Aorta (tissue), 5 donors: ENCODE measurements around the gene MTX1. TPM values are rescaled to one million over a fixed set of nuclear protein-coding genes. Genes with fewer than 3 reads are reported as not detected.
"Not testable (repeated sequence)": the region's sequence is repeated elsewhere in the genome, so short reads cannot be mapped to it uniquely, and the experiment has no call there.

Experiments
- ATAC-seq: fragments of 200-7000 bp; cut with Tn5 transposase; one replicate; pipeline ENCODE4 v1.9.1; 2022; ENCODE audit warnings: moderate library complexity; ENCODE audit not compliant: low FRiP score
- DNase-seq, 2 donors: peaks; one replicate each; pipeline ENCODE4 v3.0.0-alpha.2; 2020
- H3K27ac ChIP-seq, 2 donors: one replicate each; pipeline ENCODE4 v1.5.1; 2013; ENCODE audit warnings: low read length in 2 of 2, mild to moderate bottlenecking in 2 of 2, moderate library complexity in 2 of 2, control low read depth in 1 of 2, inconsistent platforms in 1 of 2, low read depth in 1 of 2
- H3K27me3 ChIP-seq, 2 donors: one replicate each; pipeline ENCODE4 v1.6.1; 2013; ENCODE audit warnings: control low read depth in 1 of 2, low read length in 1 of 2, mild to moderate bottlenecking in 1 of 2, moderate library complexity in 1 of 2; ENCODE audit not compliant: insufficient read depth in 2 of 2, control insufficient read depth in 1 of 2
- H3K36me3 ChIP-seq, 2 donors: one replicate each; pipeline ENCODE4 v1.6.1; 2013; ENCODE audit warnings: control low read depth in 1 of 2, low read length in 1 of 2, mild to moderate bottlenecking in 1 of 2; ENCODE audit not compliant: insufficient read depth in 2 of 2, control insufficient read depth in 1 of 2
- H3K4me1 ChIP-seq, 2 donors: one replicate each; pipeline ENCODE4 v1.6.1; 2013; ENCODE audit warnings: low read length in 2 of 2, control low read depth in 1 of 2, mild to moderate bottlenecking in 1 of 2, moderate library complexity in 1 of 2; ENCODE audit not compliant: insufficient read depth in 2 of 2, control insufficient read depth in 1 of 2
- H3K4me3 ChIP-seq, 2 donors: one replicate each; pipeline ENCODE4 v1.5.1; 2013; ENCODE audit warnings: low read length in 2 of 2, control low read depth in 1 of 2, mild to moderate bottlenecking in 1 of 2
- H3K9me3 ChIP-seq: one replicate; pipeline ENCODE4 v1.6.1; 2013; ENCODE audit warnings: mild to moderate bottlenecking, low read length; ENCODE audit not compliant: control insufficient read depth
- WGBS, 2 donors: extraction: QIAGEN DNeasy Blood & Tissue Kit; methylation state at CpG; one replicate each; pipeline ENCODE4 v1.1.7; 2013; 5-methylcytosine and 5-hydroxymethylcytosine counted together
- intact Hi-C, 2 donors: fragments of 100-400 bp; cut with DNase I; formaldehyde crosslinking; loops; one replicate each; pipeline versions ENCODE4 v1.14.2 to v1.15.0; 2022
- polyA plus RNA-seq, 2 donors: library from polyadenylated mRNA; stranded (reverse); fragments of 200-250 nt; gene quantifications; one replicate each; pipeline ENCODE4 v1.2.3, GENCODE V29; 2013
- total RNA-seq, 2 donors: library from RNA; stranded (reverse); fragmentation: NEBNext Ultra II Directional; extraction: Animal tissue kit (Norgen Biotek cat#: 25700); gene quantifications; one replicate each; pipeline ENCODE4 v1.2.1, GENCODE V29; 2021
- donor health status: healthy with polysubstance abuse.
- donor health status: Bipolar disorder and iron deficiency.
- donor health status: DM: no; HTN: no; CAD: no.
- donor health status: DM: no; HTN: no; CAD: no.
- donor health status: DM: yes; HTN: yes; CAD: no.

MTX1 gene
- total and polyA plus RNA-seq, 4 donors: 20.3 to 52.9 (median 23.8) TPM

GRCh38 chr1:155192346-155193274 lies 15.9 kb upstream of the MTX1 start:
- ATAC-seq (peak; percentile 1), DNase-seq (no peak)
- WGBS, 2 donors: 53 to 57% methylated on average over 13 to 20 of the region's 20 CpGs
- no peak overlapping the region for H3K4me3 ChIP-seq
- no peaks in the 10 kb centered on the region for H3K27me3 ChIP-seq
- no peaks in the 10 kb centered on the region for H3K4me1 ChIP-seq
- intact Hi-C loops: loop anchor here (1.0 to 5.0 kb wide), 4 partner anchors 16 to 130 kb away; partner anchors contain the start of genes FDPS (in 1 of the 2) and RUSC1 (in 1 of the 2)
- peaks cover 0 to 2% of the 10 kb centered on the region in 2 donors for H3K36me3 ChIP-seq
- no peaks in the 10 kb centered on the region for H3K9me3 ChIP-seq
- H3K27ac ChIP-seq: peak overlapping the region in 1 of 2 donors; percentile 68

GRCh38 chr1:155193275-155193990 lies 15.1 kb upstream of the MTX1 start:
- ATAC-seq (peak; percentile 92), DNase-seq (peak; percentile 94 to 97)
- peaks cover 0 to 4% of the 10 kb centered on the region in 2 donors for H3K36me3 ChIP-seq
- no peak overlapping the region for H3K4me3 ChIP-seq
- WGBS, 2 donors: 1 to 2% methylated on average over 38 of the region's 38 CpGs
- intact Hi-C loops: loop anchor here (1.0 to 5.0 kb wide), 4 partner anchors 17 to 129 kb away; partner anchors contain the start of genes FDPS (in 1 of the 2) and RUSC1 (in 1 of the 2)
- no peaks in the 10 kb centered on the region for H3K9me3 ChIP-seq
- no peaks in the 10 kb centered on the region for H3K27me3 ChIP-seq
- H3K27ac ChIP-seq: peak overlapping the region in 1 of 2 donors; percentile 68
- H3K4me1 ChIP-seq: no peaks in the 10 kb centered on the region

GRCh38 chr1:155193991-155194240 lies 14.6 kb upstream of the MTX1 start:
- not testable (repeated sequence) for DNase-seq, H3K4me3 ChIP-seq, H3K27me3 ChIP-seq, H3K4me1 ChIP-seq, H3K9me3 ChIP-seq, H3K36me3 ChIP-seq, ATAC-seq
- intact Hi-C loops: loop anchor here (1.0 to 5.0 kb wide), 4 partner anchors 18 to 128 kb away; partner anchors contain the start of genes FDPS (in 1 of the 2) and RUSC1 (in 1 of the 2)
- H3K27ac ChIP-seq: peak overlapping the region in 1 of 2 donors; percentile 68
- WGBS, 2 donors: 4 to 8% methylated on average over 16 of the region's 16 CpGs

GRCh38 chr1:155195201-155196102 lies 13.0 kb upstream of the MTX1 start:
- 20 to 35% methylated on average over 15 to 27 of the region's 27 CpGs for WGBS, 2 donors
- Histone ChIP-seq H3K27me3 (no peaks in the 10 kb centered on the region), H3K27ac (no peak overlapping the region), H3K9me3 (no peaks in the 10 kb centered on the region), H3K4me3 (peak overlapping the region; percentile 6 to 49), H3K4me1 (no peaks in the 10 kb centered on the region), H3K36me3 (peaks cover 0 to 4% of the 10 kb centered on the region in 2 donors)
- intact Hi-C loops: no loop called here
- DNase-seq (peak; percentile 24 to 34), ATAC-seq (no peak)

- no peaks in the 10 kb centered on the region for H3K9me3 ChIP-seq
- no peaks in the 10 kb centered on the region for H3K4me1 ChIP-seq
- H3K27ac ChIP-seq: no peak overlapping the region
- 85 to 88% methylated on average over 6 of the region's 6 CpGs for WGBS, 2 donors
- intact Hi-C loops: no loop called here
- DNase-seq (peak; percentile 45 to 73), ATAC-seq (no peak)
- peaks cover 0 to 4% of the 10 kb centered on the region in 2 donors for H3K36me3 ChIP-seq
- H3K4me3 ChIP-seq: no peak overlapping the region
- no peaks in the 10 kb centered on the region for H3K27me3 ChIP-seq
Measured at GRCh38 chr1:155196103-155196892, 12.2 kb upstream of the MTX1 start.

- H3K27me3 ChIP-seq: no peaks in the 10 kb centered on the region
- intact Hi-C loops: no loop called here
- no peaks in the 10 kb centered on the region for H3K9me3 ChIP-seq
- DNase-seq (peak; percentile 64 to 79), ATAC-seq (no peak)
- H3K4me3 ChIP-seq: no peak overlapping the region
- no peak overlapping the region for H3K27ac ChIP-seq
- H3K4me1 ChIP-seq: no peaks in the 10 kb centered on the region
- 92 to 93% methylated on average over 20 of the region's 20 CpGs for WGBS, 2 donors
- H3K36me3 ChIP-seq: peaks cover 0 to 4% of the 10 kb centered on the region in 2 donors
Measured at GRCh38 chr1:155196893-155197638, 11.4 kb upstream of the MTX1 start.

- ATAC-seq: no peak
- intact Hi-C loops: no loop called here
- Histone ChIP-seq H3K27me3 (no peaks in the 10 kb centered on the region), H3K27ac (no peak overlapping the region), H3K4me1 (no peaks in the 10 kb centered on the region), H3K36me3 (peaks cover 0 to 4% of the 10 kb centered on the region in 2 donors), H3K9me3 (no peaks in the 10 kb centered on the region), H3K4me3 (no peak overlapping the region)
- DNase-seq: peak; percentile 40 to 61
- 90 to 92% methylated on average over 15 of the region's 15 CpGs for WGBS, 2 donors
Measured at GRCh38 chr1:155197901-155198546, 10.5 kb upstream of the MTX1 start.
